ENCODE data around the gene BANP. TPM values are rescaled to one million over a fixed set of nuclear protein-coding genes. Genes with fewer than 3 reads are reported as not detected.
"Not testable (repeated sequence)": the region's sequence is repeated elsewhere in the genome, so short reads cannot be mapped to it uniquely, and the experiment has no call there.

Gene BANP
- total and polyA plus RNA-seq, 2 of the 8 experiments (the other 6 are each of a cell fraction or from before 2014, with no cell fraction given) = 25.8 to 39.8 TPM

DNA sequence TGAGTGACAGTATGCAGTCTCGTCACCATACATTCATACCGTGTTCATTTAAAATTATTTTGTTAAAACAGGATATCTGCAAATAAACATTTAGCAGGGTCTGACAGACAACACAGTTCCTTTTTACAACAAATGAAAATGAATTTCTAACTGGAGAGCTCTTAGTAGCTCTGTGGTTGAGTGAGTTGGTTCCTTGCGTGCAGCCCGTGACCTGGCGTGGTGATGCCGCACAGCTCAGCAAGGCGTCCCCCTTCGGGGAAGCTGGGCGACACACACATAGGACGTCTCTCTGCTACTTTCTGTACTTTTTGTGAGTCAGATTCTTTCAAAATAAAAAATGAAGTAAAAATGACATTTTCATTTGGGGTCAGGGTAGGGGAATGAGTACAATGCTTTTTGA, 86.1 kb downstream of the BANP start:
- H4K5ac ChIP-seq (ENCODE audit: insufficient read length, low read depth, low read length); H3K4me1 ChIP-seq (replicated peaks in 1 of 4; ENCODE audit: control insufficient read depth in 3 of 4, insufficient read depth in 4 of 4, low read length in 3 of 4); H3K9me3 ChIP-seq (ENCODE audit: insufficient read depth in 2 of 2, low read depth in 1 of 2, low read length in 1 of 2); H3K4me2 ChIP-seq (ENCODE audit: insufficient read depth in 1 of 2, low read depth in 2 of 2, low read length in 2 of 2); H3K4me3 ChIP-seq (ENCODE audit: extremely low read depth in 1 of 4, insufficient read depth in 2 of 4, low read depth in 3 of 4, low read length in 4 of 4); H4K20me1 ChIP-seq (replicated peaks in 1 of 2; ENCODE audit: control insufficient read depth in 1 of 2, insufficient read depth in 2 of 2, low read length in 2 of 2); H3K4ac ChIP-seq (replicated peaks; ENCODE audit: insufficient read length, low read depth, low read length); H3K9ac ChIP-seq (replicated peaks in 1 of 4; ENCODE audit: extremely low read depth in 1 of 4, low read depth in 3 of 4, low read length in 3 of 4); H2BK12ac ChIP-seq (ENCODE audit: low read depth, low read length); H3K14ac ChIP-seq (ENCODE audit: insufficient read length); H2BK120ac ChIP-seq (replicated peaks; ENCODE audit: low read depth, low read length); H3K27me3 ChIP-seq (replicated peaks in 1 of 4; ENCODE audit: control insufficient read depth in 3 of 4, extremely low read depth in 1 of 4, insufficient read depth in 3 of 4, low read length in 3 of 4); H3K79me2 ChIP-seq (ENCODE audit: control insufficient read depth in 1 of 2, insufficient read depth in 2 of 2, low read length in 2 of 2); FAIRE-seq; H3K23me2 ChIP-seq (ENCODE audit: low read depth, low read length); H3K79me1 ChIP-seq (ENCODE audit: low read depth, low read length); H3K23ac ChIP-seq (ENCODE audit: insufficient read length); H3K27ac ChIP-seq (ENCODE audit: low read depth, low read length); H2AK5ac ChIP-seq (ENCODE audit: low read depth, low read length); H4K8ac ChIP-seq (ENCODE audit: extremely low read depth, insufficient read depth, low read length); H2BK5ac ChIP-seq (ENCODE audit: low read depth, low read length); DNase-seq (ENCODE audit: low read depth in 1 of 2, low spot score in 2 of 2); H2BK15ac ChIP-seq (ENCODE audit: low read length); POLR2A ChIA-PET (ENCODE audit: partially characterized antibody); H3K36me3 ChIP-seq (ENCODE audit: control insufficient read depth in 2 of 4, insufficient read depth in 4 of 4, low read length in 3 of 4); H3K18ac ChIP-seq (ENCODE audit: extremely low read depth, low read length); H3K56ac ChIP-seq (replicated peaks; ENCODE audit: insufficient read length, low read depth, low read length); H4K91ac ChIP-seq (replicated peaks; ENCODE audit: insufficient read length, low read length); H2AFZ ChIP-seq (ENCODE audit: low read length); H2BK20ac ChIP-seq (ENCODE audit: low read length): not testable (repeated sequence)
- 96% methylated on average over 7 of the region's 10 CpGs; no CpG with 5 or more reads in 1 of the 2 experiments for whole genome bisulfite sequencing, 2 experiments (ENCODE audit: extremely low coverage in 1 of 2, insufficient coverage in 1 of 2, insufficient read length in 1 of 2, insufficient replicate concordance in 2 of 2, low coverage in 1 of 2, low lambda C conversion rate in 2 of 2, missing lambda C conversion rate in 1 of 2)
- CTCF ChIA-PET (ENCODE audit: partially characterized antibody) = interaction anchor here (2.4 kb wide), 1 partner anchor 14 kb away, joined by 7 read pairs; no protein-coding TSS in a partner anchor

- H3K23me2 ChIP-seq (ENCODE audit: low read depth, low read length); H2BK12ac ChIP-seq (ENCODE audit: low read depth, low read length); H3K14ac ChIP-seq (ENCODE audit: insufficient read length); H3K27ac ChIP-seq (ENCODE audit: low read depth, low read length); H3K18ac ChIP-seq (ENCODE audit: extremely low read depth, low read length); DNase-seq (ENCODE audit: low read depth in 1 of 2, low spot score in 2 of 2); H4K91ac ChIP-seq (replicated peaks; ENCODE audit: insufficient read length, low read length); H3K4me2 ChIP-seq (ENCODE audit: insufficient read depth in 1 of 2, low read depth in 2 of 2, low read length in 2 of 2); H3K27me3 ChIP-seq (replicated peaks in 1 of 4; ENCODE audit: control insufficient read depth in 3 of 4, extremely low read depth in 1 of 4, insufficient read depth in 3 of 4, low read length in 3 of 4); H2BK120ac ChIP-seq (replicated peaks; ENCODE audit: low read depth, low read length); H3K4me1 ChIP-seq (replicated peaks in 1 of 4; ENCODE audit: control insufficient read depth in 3 of 4, insufficient read depth in 4 of 4, low read length in 3 of 4); H2BK5ac ChIP-seq (ENCODE audit: low read depth, low read length); H2AFZ ChIP-seq (ENCODE audit: low read length); H2BK20ac ChIP-seq (ENCODE audit: low read length); H4K5ac ChIP-seq (ENCODE audit: insufficient read length, low read depth, low read length); FAIRE-seq; H3K56ac ChIP-seq (replicated peaks; ENCODE audit: insufficient read length, low read depth, low read length); H3K4me3 ChIP-seq (ENCODE audit: extremely low read depth in 1 of 4, insufficient read depth in 2 of 4, low read depth in 3 of 4, low read length in 4 of 4); H3K36me3 ChIP-seq (ENCODE audit: control insufficient read depth in 2 of 4, insufficient read depth in 4 of 4, low read length in 3 of 4); H4K20me1 ChIP-seq (replicated peaks in 1 of 2; ENCODE audit: control insufficient read depth in 1 of 2, insufficient read depth in 2 of 2, low read length in 2 of 2); H3K23ac ChIP-seq (ENCODE audit: insufficient read length); H3K9me3 ChIP-seq (ENCODE audit: insufficient read depth in 2 of 2, low read depth in 1 of 2, low read length in 1 of 2); H3K4ac ChIP-seq (replicated peaks; ENCODE audit: insufficient read length, low read depth, low read length); H4K8ac ChIP-seq (ENCODE audit: extremely low read depth, insufficient read depth, low read length); H2BK15ac ChIP-seq (ENCODE audit: low read length); H2AK5ac ChIP-seq (ENCODE audit: low read depth, low read length); H3K79me2 ChIP-seq (ENCODE audit: control insufficient read depth in 1 of 2, insufficient read depth in 2 of 2, low read length in 2 of 2); H3K9ac ChIP-seq (replicated peaks in 1 of 4; ENCODE audit: extremely low read depth in 1 of 4, low read depth in 3 of 4, low read length in 3 of 4); H3K79me1 ChIP-seq (ENCODE audit: low read depth, low read length); POLR2A ChIA-PET (ENCODE audit: partially characterized antibody): not testable (repeated sequence)
- CTCF ChIA-PET (ENCODE audit: partially characterized antibody) = interaction anchor here (0.7 kb wide), 1 partner anchor 55 kb away, joined by 3 read pairs; no protein-coding TSS in a partner anchor
- 87% methylated on average over 17 of the region's 28 CpGs; no CpG with 5 or more reads in 1 of the 2 experiments for WGBS, 2 experiments (ENCODE audit: extremely low coverage in 1 of 2, insufficient coverage in 1 of 2, insufficient read length in 1 of 2, insufficient replicate concordance in 2 of 2, low coverage in 1 of 2, low lambda C conversion rate in 2 of 2, missing lambda C conversion rate in 1 of 2)
These were observed 86.8 kb downstream of the BANP start for GRCh38 chr16:88037876-88038525.
